Tongue (tissue), 2 donors: ENCODE measurements around the gene INPP5A. TPM values are rescaled to one million over a fixed set of nuclear protein-coding genes. Genes with fewer than 3 reads are reported as not detected.
A peak's percentile ranks its signal among the peaks of the same experiment; 100 is the strongest.
"Not testable (repeated sequence)": the region's sequence is repeated elsewhere in the genome, so short reads cannot be mapped to it uniquely, and the experiment has no call there.

Source experiments
- DNase-seq: peaks from one replicate; pipeline ENCODE4 v3.0.0-alpha.2; 2015
- total RNA-seq: library from RNA; depleted of rRNA; stranded (reverse); fragments of >200 nt; gene quantifications from one replicate; pipeline ENCODE4 v1.2.3, GENCODE V29; 2014

The INPP5A gene
- total RNA-seq, 1 donor from 2014 or later = 115 TPM

DNA sequence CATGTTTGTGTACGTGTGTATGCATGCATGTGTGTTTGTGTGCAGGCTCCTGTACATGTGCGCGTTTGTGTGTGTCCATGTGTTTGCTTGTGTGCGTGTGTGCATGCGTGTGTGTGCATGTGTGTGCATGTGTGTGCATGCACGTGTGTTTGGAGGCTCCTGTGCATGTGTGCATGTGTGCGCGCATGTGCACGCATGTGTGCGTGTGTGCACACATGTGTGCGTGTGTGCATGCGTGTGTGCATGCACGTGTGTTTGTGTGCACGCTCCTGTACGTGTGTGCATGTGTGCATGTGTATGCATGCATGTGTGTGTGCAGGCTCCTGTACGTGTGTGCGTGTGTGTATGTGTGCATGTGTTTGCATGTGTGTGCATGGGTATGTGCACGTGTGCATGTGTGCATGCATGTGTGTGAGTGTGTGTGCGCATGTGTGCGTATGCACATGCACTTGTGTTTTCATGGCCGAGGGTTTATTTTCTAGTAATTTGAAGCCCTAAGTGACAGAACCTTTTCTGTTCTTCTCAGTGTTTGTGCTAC is 59.2 kb downstream of the INPP5A start:
- no peak for DNase-seq

DNA sequence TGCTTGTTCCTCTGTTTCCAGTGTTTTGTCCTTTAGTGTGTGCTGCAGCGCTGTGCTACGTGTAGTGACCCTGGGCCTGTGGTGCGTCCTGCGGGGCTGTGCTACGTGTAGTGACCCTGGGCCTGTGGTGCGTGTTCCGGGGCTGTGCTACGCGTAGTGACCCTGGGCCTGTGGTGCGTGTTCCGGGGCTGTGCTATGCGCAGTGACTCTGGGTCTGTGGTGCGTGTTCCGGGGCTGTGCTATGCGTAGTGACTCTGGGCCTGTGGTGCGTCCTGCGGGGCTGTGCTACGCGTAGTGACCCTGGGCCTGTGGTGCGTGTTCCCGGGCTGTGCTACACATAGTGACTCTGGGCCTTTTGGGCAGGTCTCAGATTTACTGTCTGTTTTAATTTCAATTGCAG is 60.1 kb downstream of the INPP5A start:
- DNase-seq = no peak

DNA sequence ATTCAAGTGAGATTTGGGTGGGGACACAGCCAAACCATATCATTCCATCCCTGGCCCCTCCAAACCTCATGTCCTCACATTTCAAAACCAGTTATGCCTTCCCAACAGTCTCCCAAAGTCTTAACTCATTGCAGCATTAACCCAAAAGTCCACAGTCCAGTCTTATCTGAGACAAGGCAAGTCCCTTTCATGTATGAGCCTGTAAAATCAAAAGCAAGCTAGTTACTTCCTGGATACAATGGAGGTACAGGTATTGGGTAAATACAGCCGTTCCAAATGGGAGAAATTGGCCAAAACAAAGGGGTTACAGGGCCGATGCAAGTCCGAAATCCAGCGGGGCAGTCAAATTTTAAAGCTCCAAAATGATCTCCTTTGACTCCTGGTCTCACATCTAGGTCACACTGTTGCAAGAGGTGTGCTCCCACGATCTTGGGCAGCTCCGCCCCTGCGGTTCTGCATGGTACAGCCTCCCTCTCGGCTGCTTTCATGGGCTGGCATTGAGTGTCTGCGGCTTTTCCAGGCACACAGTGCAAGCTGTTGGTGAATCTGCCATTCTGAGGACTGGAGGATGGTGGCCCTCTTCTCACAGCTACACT is 61.5 kb downstream of the INPP5A start:
- not testable (repeated sequence) for DNase-seq

- DNase-seq = no peak
Observed at GRCh38 chr10:132599732-132600131, 62.1 kb downstream of the INPP5A start.

DNA sequence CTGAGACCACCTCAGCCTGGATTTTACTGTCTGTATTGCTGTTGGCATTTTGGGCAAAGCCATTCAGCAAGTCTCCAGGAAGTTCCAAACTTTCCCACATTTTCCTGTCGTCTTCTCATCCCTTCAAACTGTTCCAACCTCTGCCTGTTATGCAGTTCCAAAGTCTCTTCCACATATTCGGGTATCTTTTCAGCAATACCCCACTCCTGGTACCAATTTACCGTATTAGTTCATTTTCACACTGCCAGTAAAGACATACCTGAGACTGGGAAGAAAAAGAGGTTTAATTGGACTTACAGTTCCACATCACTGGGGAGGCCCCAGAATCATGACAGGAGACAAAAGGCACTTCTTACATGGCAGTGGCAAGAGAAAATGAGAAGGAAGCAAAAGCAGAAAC is 62.8 kb downstream of the INPP5A start:
- no peak for DNase-seq

GRCh38 chr10:132601567-132601966 is 64.0 kb downstream of the INPP5A start:
- no peak for DNase-seq

DNA sequence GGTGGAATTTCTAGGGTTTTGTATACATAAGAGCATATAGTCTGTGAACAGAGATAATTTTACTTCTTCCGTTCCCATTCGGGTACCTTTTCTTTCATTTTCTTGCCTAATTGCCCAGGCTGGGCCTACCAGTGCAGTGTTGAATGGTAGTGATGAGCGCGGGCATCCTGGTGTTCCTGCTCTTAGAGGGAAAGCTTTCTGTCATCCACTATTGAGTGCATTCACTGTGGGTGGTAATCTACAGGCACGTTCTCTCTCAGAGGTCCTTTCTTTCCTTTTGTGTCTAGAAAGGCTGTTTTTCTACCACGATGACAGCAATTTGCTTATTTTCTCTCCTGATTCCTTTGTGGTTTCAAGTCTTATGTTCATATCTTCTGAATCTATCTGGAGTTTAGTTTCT is 65.0 kb downstream of the INPP5A start:
- DNase-seq = no peak

- DNase-seq = no peak
Observed at GRCh38 chr10:132603851-132604533, 66.4 kb downstream of the INPP5A start.

DNA sequence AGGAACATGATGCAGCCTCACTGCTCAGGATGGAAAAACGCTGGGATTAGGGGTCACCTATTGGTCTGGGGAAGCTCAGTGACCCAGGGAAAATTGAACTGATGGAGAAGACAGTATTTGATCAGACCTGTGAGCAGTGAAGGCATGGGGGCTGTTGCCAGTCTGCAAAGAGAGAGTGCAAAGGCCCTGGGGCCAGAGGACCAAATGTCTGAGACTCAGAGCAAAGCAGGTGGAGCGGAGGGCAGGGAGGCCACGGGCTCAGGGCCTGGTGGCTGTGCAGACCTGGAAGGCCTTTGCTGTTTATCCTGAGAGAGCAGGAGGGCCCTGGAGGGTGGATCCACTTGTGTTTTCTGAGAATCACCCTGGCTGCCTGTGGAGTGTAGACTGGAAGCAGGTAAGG is 67.1 kb downstream of the INPP5A start:
- no peak for DNase-seq

DNA sequence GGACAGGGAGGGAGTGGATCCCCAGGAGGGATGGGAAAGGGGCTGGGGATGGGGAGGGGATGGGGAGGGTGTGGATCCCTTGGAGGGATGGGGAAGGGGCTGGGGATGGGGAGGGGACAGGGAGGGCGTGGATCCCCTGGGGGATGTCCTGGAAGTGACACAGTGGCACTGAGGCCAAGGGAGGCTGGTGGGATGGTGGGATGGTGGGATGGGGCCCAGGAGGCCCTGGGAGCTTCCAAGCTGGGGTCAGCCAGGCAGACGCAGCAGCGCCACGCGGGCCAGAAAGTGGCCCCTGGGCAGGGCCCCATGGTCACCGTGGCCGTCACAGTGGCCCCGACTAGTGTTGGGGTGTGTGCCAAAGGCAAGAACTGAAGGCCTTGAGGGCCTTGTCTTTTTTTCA is 67.8 kb downstream of the INPP5A start:
- no peak for DNase-seq

DNA sequence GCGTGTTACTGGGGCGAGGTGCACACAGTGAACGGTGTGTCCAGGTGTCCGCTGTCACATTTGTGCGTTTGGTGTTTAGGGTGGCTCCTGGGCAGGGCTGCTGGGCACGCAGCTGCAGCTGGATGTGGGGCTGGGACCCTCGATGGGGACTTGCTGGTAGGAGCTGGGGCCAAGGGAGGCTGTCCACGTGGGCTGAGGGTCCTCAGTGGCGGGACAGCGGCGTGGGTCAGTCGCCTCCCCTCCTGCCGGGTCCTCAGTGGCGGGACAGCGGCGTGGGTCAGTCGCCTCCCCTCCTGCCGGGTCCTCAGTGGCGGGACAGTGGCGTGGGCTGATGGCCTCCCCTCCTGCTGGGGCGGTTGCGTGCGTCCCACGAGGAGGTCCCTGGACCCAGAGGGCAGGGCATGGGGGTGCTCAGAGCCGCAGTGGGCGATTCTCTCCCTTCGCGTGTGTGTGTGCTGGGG is 68.5 kb downstream of the INPP5A start:
- DNase-seq = no peak

- peak; percentile 64 for DNase-seq
Observed at GRCh38 chr10:132606536-132607316, 69.1 kb downstream of the INPP5A start.

- no peak for DNase-seq
Observed at GRCh38 chr10:132607491-132607890, 69.9 kb downstream of the INPP5A start.

DNA sequence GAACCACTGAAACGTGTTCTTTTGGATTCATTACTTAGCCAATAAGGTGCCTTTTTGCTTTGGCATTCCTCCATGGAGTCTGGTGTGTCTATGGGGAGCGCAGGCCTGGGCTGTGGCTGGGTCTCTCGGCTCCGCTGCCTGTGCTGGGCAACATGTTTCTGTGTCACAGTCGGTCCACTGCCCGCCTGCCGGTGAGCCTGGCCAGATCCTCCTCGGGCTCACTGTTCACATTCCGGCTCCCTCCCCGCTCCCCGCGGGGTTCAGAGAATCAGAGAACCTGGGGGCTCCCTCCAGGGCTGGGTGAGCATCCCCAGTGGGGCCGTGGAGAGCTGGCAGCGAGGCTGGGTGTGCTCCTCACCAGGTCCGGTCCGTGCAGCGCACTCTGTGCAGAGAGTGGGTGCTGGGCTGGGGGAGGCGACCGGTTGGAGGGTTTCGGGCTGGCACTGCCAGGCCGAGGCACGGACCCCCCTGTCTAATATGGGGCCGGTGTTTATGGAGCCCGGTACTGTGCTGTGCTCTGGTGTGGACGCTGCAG is 70.4 kb downstream of the INPP5A start:
- no peak for DNase-seq

- no peak for DNase-seq
Observed at GRCh38 chr10:132608511-132609195, 71.1 kb downstream of the INPP5A start.

DNA sequence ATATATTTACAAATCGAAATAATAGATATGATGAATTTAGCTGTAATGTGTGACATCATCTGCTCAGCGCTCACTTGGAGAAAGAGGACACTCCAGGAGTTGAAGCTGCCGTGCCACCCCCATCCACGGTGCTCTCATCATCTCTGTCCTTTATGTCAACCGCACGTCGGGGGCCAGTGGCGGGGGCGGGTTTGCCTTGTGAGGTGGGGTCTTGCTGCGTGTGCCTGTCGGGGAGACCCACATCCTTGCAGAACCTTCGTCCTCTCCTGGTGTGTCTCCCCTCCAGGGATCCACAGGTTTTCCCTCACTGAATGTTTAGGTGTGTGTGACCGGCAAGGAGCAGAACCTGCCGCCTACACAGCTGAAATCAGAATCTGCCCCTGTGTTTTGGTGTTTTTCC is 71.6 kb downstream of the INPP5A start:
- DNase-seq = no peak

DNA sequence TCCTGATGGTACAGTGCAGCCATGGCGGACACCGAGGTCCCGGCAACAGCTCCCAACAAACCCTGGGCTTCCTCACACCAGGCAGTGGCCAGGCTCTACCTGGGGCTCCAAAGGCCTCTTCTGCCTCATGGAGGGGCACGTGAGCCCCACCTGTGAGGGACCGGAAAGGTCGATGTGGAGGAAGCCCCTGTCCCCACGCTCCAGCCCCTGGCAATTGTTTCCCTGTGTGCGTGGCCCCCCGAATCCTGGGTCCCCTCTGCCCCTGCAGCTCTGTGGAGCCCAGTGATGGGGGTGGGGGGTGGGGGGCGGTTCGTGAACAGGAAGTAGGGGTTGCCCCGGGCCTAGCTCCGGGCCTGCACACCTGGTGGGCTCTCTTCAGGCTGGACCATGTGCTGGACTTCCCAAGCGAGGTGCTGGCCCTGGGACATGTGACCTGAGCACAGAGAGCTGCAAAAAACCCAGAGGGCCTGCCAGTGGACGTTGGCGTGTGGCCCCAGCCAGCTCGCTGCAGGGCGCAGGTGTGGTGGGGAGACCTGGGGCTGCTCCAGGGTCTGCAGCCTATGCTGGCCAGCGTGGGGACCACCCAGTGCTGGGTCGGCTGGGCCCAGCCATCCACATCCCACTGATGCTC is 72.6 kb downstream of the INPP5A start:
- no peak for DNase-seq

DNA sequence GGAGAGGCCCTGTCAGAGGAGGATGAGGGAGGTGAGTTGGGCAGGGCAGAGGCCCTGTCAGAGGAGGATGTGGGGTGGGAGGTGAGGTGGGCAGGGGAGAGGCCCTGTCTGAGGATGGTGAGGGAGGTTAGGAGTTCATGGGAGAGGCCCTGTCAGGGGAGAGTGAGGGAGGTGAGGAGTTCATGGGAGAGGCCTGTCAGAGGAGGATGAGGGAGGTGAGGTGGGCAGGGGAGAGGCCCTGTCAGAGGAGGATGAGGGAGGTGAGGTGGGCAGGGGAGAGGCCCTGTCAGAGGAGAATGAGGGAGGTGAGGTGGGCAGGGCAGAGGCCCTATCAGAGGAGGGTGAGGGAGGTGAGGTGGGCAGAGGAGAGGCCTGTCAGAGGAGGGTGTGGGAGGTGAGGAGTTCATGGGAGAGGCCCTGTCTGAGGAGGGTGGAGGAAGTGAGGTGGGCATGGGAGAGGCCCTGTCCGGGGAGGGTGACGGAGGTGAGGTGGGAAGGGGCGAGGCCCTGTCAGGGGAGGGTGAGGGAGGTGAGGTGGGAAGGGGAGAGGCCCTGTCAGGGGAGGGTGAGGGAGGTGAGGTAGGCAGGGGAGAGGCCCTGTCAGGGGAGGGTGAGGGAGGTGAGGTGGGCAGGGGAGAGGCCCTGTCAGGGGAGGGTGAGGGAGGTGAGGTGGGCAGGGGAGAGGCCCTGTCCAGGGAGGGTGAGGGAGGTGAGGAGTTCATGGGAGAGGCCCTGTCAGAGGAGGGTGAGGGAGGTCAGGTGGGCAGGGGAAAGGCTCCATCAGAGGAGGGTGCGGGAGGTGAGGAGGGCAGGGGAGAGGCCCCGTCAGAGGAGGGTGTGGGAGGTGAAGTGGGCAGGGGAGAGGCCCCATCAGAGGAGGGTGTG is 73.7 kb downstream of the INPP5A start:
- DNase-seq = no peak

GRCh38 chr10:132611986-132612385 is 74.4 kb downstream of the INPP5A start:
- DNase-seq = no peak
